ENCODE measurements around the gene C2CD2. TPM values are rescaled to one million over a fixed set of nuclear protein-coding genes. Genes with fewer than 3 reads are reported as not detected.
"Not testable (repeated sequence)": the region's sequence is repeated elsewhere in the genome, so short reads cannot be mapped to it uniquely, and the experiment has no call there.

The C2CD2 gene
- total RNA-seq, 2 experiments from 2014 or later = 6.2 to 7.1 TPM

DNA sequence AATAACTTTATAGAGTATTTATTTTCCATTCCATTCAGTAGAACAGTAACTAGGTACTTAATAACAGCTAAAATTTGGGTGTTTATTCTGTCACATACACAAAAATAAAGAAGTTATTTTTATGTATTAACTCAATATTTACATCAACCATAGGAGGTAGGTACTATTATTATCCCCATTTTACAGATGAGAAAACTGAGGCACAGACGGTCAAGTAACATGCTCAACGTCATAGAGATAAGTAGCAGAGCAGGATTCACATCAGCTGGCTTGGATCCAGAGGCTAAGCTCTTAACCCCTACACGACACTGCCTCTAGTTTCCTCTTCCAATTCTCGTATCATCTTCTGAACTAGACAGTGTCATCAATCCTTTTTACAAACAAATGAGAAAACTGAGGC lies 47.1 kb upstream of the C2CD2 start:
- Mint-ChIP-seq H3K4me3 (no peak overlapping the region), H3K4me1 (ENCODE audit: low read depth) (peaks cover 42% of the 10 kb centered on the region), H3K36me3 (ENCODE audit: low read depth) (peaks cover 63% of the 10 kb centered on the region), H3K27ac (peak overlapping the region; percentile 62), H3K27me3 (no peaks in the 10 kb centered on the region), H3K9me3 (peaks cover 7% of the 10 kb centered on the region)
- intact Hi-C loops (cut with micrococcal nuclease) = loop anchor here (5.0 to 10.0 kb wide), 2 partner anchors 106 to 234 kb away; no protein-coding TSS in a partner anchor
- DNase-seq (no peak), ATAC-seq (no peak)
- ChIA-PET POLR2A (interaction anchor here (0.7 kb wide), 1 partner anchor 430 kb away, joined by 3 read pairs; no protein-coding TSS in a partner anchor), CTCF (interaction anchor here (2.0 kb wide), 1 partner anchor 107 kb away, joined by 5 read pairs; no protein-coding TSS in a partner anchor)
- TF ChIP-seq, protein P1, sequence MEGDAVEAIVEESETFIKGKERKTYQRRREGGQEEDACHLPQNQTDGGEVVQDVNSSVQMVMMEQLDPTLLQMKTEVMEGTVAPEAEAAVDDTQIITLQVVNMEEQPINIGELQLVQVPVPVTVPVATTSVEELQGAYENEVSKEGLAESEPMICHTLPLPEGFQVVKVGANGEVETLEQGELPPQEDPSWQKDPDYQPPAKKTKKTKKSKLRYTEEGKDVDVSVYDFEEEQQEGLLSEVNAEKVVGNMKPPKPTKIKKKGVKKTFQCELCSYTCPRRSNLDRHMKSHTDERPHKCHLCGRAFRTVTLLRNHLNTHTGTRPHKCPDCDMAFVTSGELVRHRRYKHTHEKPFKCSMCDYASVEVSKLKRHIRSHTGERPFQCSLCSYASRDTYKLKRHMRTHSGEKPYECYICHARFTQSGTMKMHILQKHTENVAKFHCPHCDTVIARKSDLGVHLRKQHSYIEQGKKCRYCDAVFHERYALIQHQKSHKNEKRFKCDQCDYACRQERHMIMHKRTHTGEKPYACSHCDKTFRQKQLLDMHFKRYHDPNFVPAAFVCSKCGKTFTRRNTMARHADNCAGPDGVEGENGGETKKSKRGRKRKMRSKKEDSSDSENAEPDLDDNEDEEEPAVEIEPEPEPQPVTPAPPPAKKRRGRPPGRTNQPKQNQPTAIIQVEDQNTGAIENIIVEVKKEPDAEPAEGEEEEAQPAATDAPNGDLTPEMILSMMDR (IDR thresholded peaks at IDR 0.05) = no peak

DNA sequence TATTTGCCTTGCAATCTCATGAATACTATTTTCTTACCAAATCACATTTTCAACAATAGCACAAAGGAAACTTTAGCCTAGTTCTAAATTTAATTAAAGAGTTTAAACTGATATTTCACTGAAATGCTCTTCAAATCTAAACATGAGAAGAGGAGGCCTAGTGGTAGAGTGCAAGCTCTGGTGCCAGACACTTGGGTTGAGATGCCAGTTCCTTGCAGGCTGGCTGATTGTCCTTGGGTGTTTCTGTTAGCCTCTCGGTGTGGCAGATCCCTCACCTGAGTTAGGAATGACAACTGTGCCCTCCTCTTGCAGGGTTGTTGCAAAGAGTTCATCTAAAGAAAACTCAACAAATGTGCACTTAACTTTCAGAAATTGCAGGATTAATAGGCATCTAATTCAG lies 43.8 kb upstream of the C2CD2 start:
- ChIA-PET POLR2A (no interaction called here), CTCF (interaction anchor here (1.6 kb wide), 1 partner anchor 71 kb away, joined by 3 read pairs; no protein-coding TSS in a partner anchor)
- no peak for ATAC-seq
- peaks cover 83% of the 10 kb centered on the region for H3K36me3 Mint-ChIP-seq (ENCODE audit: low read depth)
- no peak for DNase-seq
- H3K9me3 Mint-ChIP-seq = peaks cover 14% of the 10 kb centered on the region
- H3K27me3 Mint-ChIP-seq = no peaks in the 10 kb centered on the region
- peaks cover 21% of the 10 kb centered on the region for H3K4me1 Mint-ChIP-seq (ENCODE audit: low read depth)
- no peak overlapping the region for H3K27ac Mint-ChIP-seq
- TF ChIP-seq, protein P1 (IDR thresholded peaks at IDR 0.05) = no peak
- H3K4me3 Mint-ChIP-seq = no peak overlapping the region
- intact Hi-C loops (cut with micrococcal nuclease) = no loop called here

DNA sequence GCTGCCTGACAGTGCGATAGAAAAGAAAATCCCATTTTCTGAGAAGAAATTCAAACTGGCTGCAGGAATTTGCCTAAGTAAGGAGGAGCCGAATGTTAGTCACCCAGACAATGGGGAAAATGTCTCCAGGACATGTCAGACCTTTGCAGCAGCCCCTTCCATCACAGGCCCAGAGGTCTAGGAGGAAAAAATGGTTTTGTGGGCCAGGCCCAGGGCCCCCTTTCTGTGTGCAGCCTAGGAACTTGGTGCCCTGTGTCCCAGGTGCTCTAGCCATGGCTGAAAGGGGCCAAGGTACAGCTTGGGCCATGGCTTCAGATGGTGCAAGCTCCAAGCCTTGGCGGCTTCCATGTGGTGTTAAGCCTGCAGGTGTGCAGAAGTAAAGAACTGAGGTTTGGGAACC lies 41.8 kb upstream of the C2CD2 start:
- Mint-ChIP-seq H3K27ac (no peak overlapping the region), H3K27me3 (no peaks in the 10 kb centered on the region), H3K4me3 (no peak overlapping the region), H3K36me3 (ENCODE audit: low read depth) (peaks cover 79% of the 10 kb centered on the region), H3K9me3 (peaks cover 14% of the 10 kb centered on the region), H3K4me1 (ENCODE audit: low read depth) (peaks cover 6% of the 10 kb centered on the region)
- ChIA-PET POLR2A (no interaction called here), CTCF (no interaction called here)
- no peak for ATAC-seq
- TF ChIP-seq, protein P1 (IDR thresholded peaks at IDR 0.05) = no peak
- no peak for DNase-seq
- intact Hi-C loops (cut with micrococcal nuclease) = no loop called here

DNA sequence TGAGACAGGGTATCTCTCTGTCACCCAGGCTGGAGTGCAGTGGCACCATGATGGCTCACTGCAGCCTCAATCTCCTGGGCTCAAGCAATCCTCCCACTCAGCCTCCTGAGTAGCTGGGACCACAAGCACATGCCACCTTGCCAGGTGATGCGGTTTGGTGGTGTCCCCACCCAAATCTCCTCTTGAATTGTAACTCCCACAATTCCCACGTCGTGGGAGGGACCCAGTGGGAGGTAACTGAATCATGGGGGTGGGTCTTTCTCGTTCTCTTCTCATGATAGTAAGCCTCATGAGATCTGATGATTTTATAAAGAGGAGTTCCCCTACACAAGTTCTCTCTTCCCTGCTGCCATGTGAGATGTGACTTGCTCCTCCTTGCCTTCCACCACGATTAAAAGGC lies 40.8 kb upstream of the C2CD2 start:
- intact Hi-C loops (cut with micrococcal nuclease); ATAC-seq; H3K4me1 Mint-ChIP-seq (ENCODE audit: low read depth); CTCF ChIA-PET; H3K27me3 Mint-ChIP-seq; POLR2A ChIA-PET; H3K27ac Mint-ChIP-seq; DNase-seq; H3K4me3 Mint-ChIP-seq: not testable (repeated sequence)
- Mint-ChIP-seq H3K36me3 (ENCODE audit: low read depth) (peaks cover 72% of the 10 kb centered on the region), H3K9me3 (peaks cover 14% of the 10 kb centered on the region)

DNA sequence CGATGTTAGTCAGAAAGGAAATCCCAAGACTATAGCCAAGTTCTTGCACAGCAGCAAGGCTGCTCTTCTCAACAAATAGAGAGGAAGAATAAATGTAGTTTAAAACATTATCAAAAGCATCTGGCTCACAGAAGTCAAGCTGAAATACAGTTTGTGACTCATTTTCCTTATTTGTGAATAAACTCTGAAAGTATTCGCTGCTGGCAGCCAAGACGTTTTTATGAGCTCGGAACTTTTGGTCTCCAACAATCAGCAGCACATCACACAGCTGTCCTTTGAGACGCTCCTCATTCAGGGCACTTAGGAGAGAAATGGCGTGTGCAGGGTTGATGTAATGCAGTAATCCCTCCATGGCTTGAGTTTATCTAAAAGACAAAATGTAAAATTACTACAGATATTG lies 39.9 kb upstream of the C2CD2 start:
- no peak overlapping the region for H3K4me3 Mint-ChIP-seq
- ChIA-PET CTCF (no interaction called here), POLR2A (interaction anchor here (0.6 kb wide), 1 partner anchor 115 kb away, joined by 3 read pairs; the partner anchor contains the start of gene PRDM15)
- peaks cover 66% of the 10 kb centered on the region for H3K36me3 Mint-ChIP-seq (ENCODE audit: low read depth)
- peaks cover 6% of the 10 kb centered on the region for H3K4me1 Mint-ChIP-seq (ENCODE audit: low read depth)
- DNase-seq = no peak
- intact Hi-C loops (cut with micrococcal nuclease) = no loop called here
- no peak overlapping the region for H3K27ac Mint-ChIP-seq
- H3K27me3 Mint-ChIP-seq = no peaks in the 10 kb centered on the region
- ATAC-seq = no peak
- TF ChIP-seq, protein P1 (IDR thresholded peaks at IDR 0.05) = no peak
- peaks cover 14% of the 10 kb centered on the region for H3K9me3 Mint-ChIP-seq
